Endothelial cell of umbilical vein (primary cell): Measurements from ENCODE around the gene CSMD2. TPM values are rescaled to one million over a fixed set of nuclear protein-coding genes. Genes with fewer than 3 reads are reported as not detected.

Experiments
- BruUV-seq: library from RNA; stranded (reverse); fragments of 400-500 nt; replicated peaks from 2 replicates; lab custom pipeline; 2021; lab: Mats Ljungman, UMichigan
- CTCF ChIA-PET: fragments of 300-600, 350-600 bp; sonication (Branson Sonifier 250); formaldehyde crosslinking; loops from one replicate; lab custom pipeline; 2021; ENCODE audit warnings: antibody characterized with exemption, inconsistent platforms; lab: Charles Lee
- POLR2A ChIA-PET: fragments of 300-600, 350-600 bp; sonication (Branson Sonifier 250); formaldehyde crosslinking; loops from one replicate; lab custom pipeline; 2021; ENCODE audit warnings: antibody characterized with exemption, inconsistent platforms; lab: Charles Lee
- DNase-seq: peaks from one replicate; pipeline ENCODE4 v3.0.0-alpha.2; 2011; ENCODE audit warnings: low read depth, low spot score
- FAIRE-seq: peaks from 2 replicates; lab custom pipeline; 2011; peaks lifted over from hg19 to GRCh38; lab: Jason Lieb, UNC
- H2AFZ ChIP-seq: 2 replicates; pipeline ENCODE4 v1.6.0; 2012; ENCODE audit warnings: low read depth, low read length, control low read depth, inconsistent platforms
- H3K27ac ChIP-seq: 2 replicates; pipeline ENCODE4 v1.5.1; 2011; ENCODE audit warnings: low read depth, mild to moderate bottlenecking, control low read depth, low read length, moderate library complexity; ENCODE audit not compliant: insufficient read depth
- H3K27me3 ChIP-seq, 2 experiments: 2 replicates each; pipeline versions ENCODE4 v1.6.0 to v1.6.1; 2011; ENCODE audit warnings: low read length in 2 of 2, mixed read lengths in 1 of 2; ENCODE audit not compliant: control insufficient read depth in 2 of 2, insufficient read depth in 2 of 2
- H3K36me3 ChIP-seq, 2 experiments: 2 replicates in 1 of 2; 3 replicates in 1 of 2; pipeline ENCODE4 v1.5.1; 2011; ENCODE audit warnings: low read length in 2 of 2, mild to moderate bottlenecking in 1 of 2, moderate library complexity in 1 of 2; ENCODE audit not compliant: control insufficient read depth in 2 of 2, insufficient read depth in 2 of 2; ENCODE audit errors: extremely low read depth in 1 of 2
- H3K4me1 ChIP-seq: 3 replicates; pipeline ENCODE4 v1.5.1; 2011; ENCODE audit warnings: mild to moderate bottlenecking, low read length; ENCODE audit not compliant: control insufficient read depth, insufficient read depth; ENCODE audit errors: extremely low read depth
- H3K4me2 ChIP-seq: 2 replicates; pipeline ENCODE4 v1.6.1; 2011; ENCODE audit warnings: low read length, control low read depth, mixed read lengths; ENCODE audit not compliant: insufficient read depth
- H3K4me3 ChIP-seq, 3 experiments: fragments of 200-600 bp in 1 of 3; sonication (generic), shearing (Covaris generic) in 1 of 3; replicated peaks in 1 of 3; 2 replicates each; pipeline ENCODE4 v1.5.1; 2011 to 2016; ENCODE audit warnings: control low read depth in 3 of 3, low read length in 3 of 3, mild to moderate bottlenecking in 2 of 3, inconsistent platforms in 1 of 3, low read depth in 1 of 3, moderate library complexity in 1 of 3; ENCODE audit not compliant: insufficient read depth in 1 of 3
- H3K79me2 ChIP-seq: 2 replicates; pipeline ENCODE4 v1.6.0; 2012; ENCODE audit warnings: low read length, inconsistent platforms; ENCODE audit not compliant: control insufficient read depth, insufficient read depth
- H3K9ac ChIP-seq: replicated peaks from 2 replicates; pipeline ENCODE3; 2011; ENCODE audit warnings: low read length, control low read depth; ENCODE audit not compliant: insufficient read depth; ENCODE audit errors: extremely low read depth
- H3K9me1 ChIP-seq: replicated peaks from 3 replicates; pipeline ENCODE4 v1.6.0; 2011; ENCODE audit warnings: mild to moderate bottlenecking, low read length; ENCODE audit not compliant: control insufficient read depth, insufficient read depth; ENCODE audit errors: extremely low read depth
- H3K9me3 ChIP-seq: replicated peaks from 2 replicates; pipeline ENCODE4 v1.5.1; 2012; ENCODE audit warnings: low read length, inconsistent platforms; ENCODE audit not compliant: control insufficient read depth, insufficient read depth
- H4K20me1 ChIP-seq: replicated peaks from 2 replicates; pipeline ENCODE3; 2011; ENCODE audit warnings: mild to moderate bottlenecking, low read length; ENCODE audit not compliant: control insufficient read depth, insufficient read depth; ENCODE audit errors: extremely low read depth
- CTCF ChIP-seq, 2 donors: IDR thresholded peaks; 1 replicate in 1 of 2; 2 replicates in 1 of 2; pipeline ENCODE4 v1.5.1; 2011; ENCODE audit warnings: low read length in 2 of 2, mild to moderate bottlenecking in 2 of 2, moderate library complexity in 2 of 2, control low read depth in 1 of 2, inconsistent platforms in 1 of 2, low read depth in 1 of 2; ENCODE audit not compliant: insufficient read depth in 1 of 2; ENCODE audit errors: extremely low read depth in 1 of 2
- EZH2 ChIP-seq: IDR thresholded peaks from 2 replicates; pipeline ENCODE4 v1.6.1; 2012; ENCODE audit warnings: borderline replicate concordance, low read depth, mild to moderate bottlenecking, moderate library complexity, low read length, inconsistent platforms; ENCODE audit not compliant: severe bottlenecking
- FOS ChIP-seq: IDR thresholded peaks from 2 replicates; pipeline ENCODE4 v1.6.1; 2011; ENCODE audit warnings: mild to moderate bottlenecking, low read length, moderate library complexity, borderline replicate concordance; ENCODE audit not compliant: insufficient read depth
- GATA2 ChIP-seq: IDR thresholded peaks from 2 replicates; pipeline ENCODE4 v1.7.0; 2011; ENCODE audit warnings: low read depth, mild to moderate bottlenecking, moderate library complexity, mixed read lengths, low read length; ENCODE audit not compliant: insufficient read length, insufficient read depth
- JUN ChIP-seq: IDR thresholded peaks from 2 replicates; pipeline ENCODE4 v1.6.1; 2011; ENCODE audit warnings: borderline replicate concordance, low read depth; ENCODE audit not compliant: insufficient read length, insufficient read depth
- MYC ChIP-seq: IDR thresholded peaks from one replicate; pipeline ENCODE4 v1.6.1; 2011; ENCODE audit warnings: mild to moderate bottlenecking, low read depth, low read length
- POLR2A ChIP-seq: IDR thresholded peaks from 2 replicates; pipeline ENCODE4 v1.6.1; 2012; ENCODE audit warnings: low read depth, mild to moderate bottlenecking, control low read depth, low read length
- POLR2AphosphoS5 ChIP-seq: IDR thresholded peaks from 2 replicates; pipeline ENCODE4 v1.6.1; 2012; ENCODE audit warnings: low read depth, mild to moderate bottlenecking, control low read depth, low read length, moderate library complexity; ENCODE audit not compliant: insufficient read depth
- dilution Hi-C: fragments of 300-500 bp; cut with MboI; formaldehyde crosslinking; loops from one replicate; pipeline ENCODE4 v1.15.0; 2019; ENCODE audit warnings: low sequenced_read_pairs; ENCODE audit not compliant: extremely low pct_ligation_motif_present
- intact Hi-C: fragments of 100-400 bp; cut with micrococcal nuclease; formaldehyde crosslinking; loops from one replicate; pipeline ENCODE4 v1.10.0; 2022
- polyA plus RNA-seq, 4 experiments: library from polyadenylated mRNA; depleted of rRNA in 3 of 4; stranded (reverse) in 3 of 4; unstranded in 1 of 4; fragments of >200 nt; gene quantifications; 2 replicates each; pipeline versions ENCODE4 v1.2.1 to v1.2.3, GENCODE V29; 2011 to 2012; ENCODE audit warnings: missing spikeins in 1 of 4
- total RNA-seq: library from RNA; stranded (reverse); gene quantifications from 2 replicates; pipeline ENCODE4 v1.2.3, GENCODE V29; 2021
- TF ChIP-seq, protein P1 (sequence below): IDR thresholded peaks from 2 replicates; pipeline ENCODE4 v1.6.1; 2011; ENCODE audit not compliant: insufficient read depth, insufficient read length

Gene CSMD2
- total and polyA plus RNA-seq, 2 donors (not counting 3 experiments of a cell fraction or from before 2014, with no cell fraction given): under 0.01 TPM; not detected in 1

GRCh38 chr1:33696962-33697361, 468.1 kb downstream of the CSMD2 start:
- ChIA-PET POLR2A (no interaction called here), CTCF (no interaction called here)
- H3K4me2 ChIP-seq: no peak overlapping the region
- DNase-seq (no peak), FAIRE-seq (no peak)
- no peak overlapping the region for H3K4me3 ChIP-seq
- no peaks in the 10 kb centered on the region for H3K36me3 ChIP-seq
- no peaks in the 10 kb centered on the region for H3K79me2 ChIP-seq
- TF ChIP-seq MYC (no peak), JUN (no peak)
- no peaks in the 10 kb centered on the region for H3K9me1 ChIP-seq
- no peaks in the 10 kb centered on the region for H3K9me3 ChIP-seq
- H3K4me1 ChIP-seq: no peaks in the 10 kb centered on the region
- no peak overlapping the region for H3K27ac ChIP-seq
- H4K20me1 ChIP-seq: no peaks in the 10 kb centered on the region
- H3K27me3 ChIP-seq: no peaks in the 10 kb centered on the region
- dilution Hi-C loops: no loop called here
- BruUV-seq: no TSS peak
- H2AFZ ChIP-seq: no peak overlapping the region
- H3K9ac ChIP-seq: no peak overlapping the region
- intact Hi-C loops: no loop called here

GRCh38 chr1:33696311-33696710, 468.7 kb downstream of the CSMD2 start:
- FAIRE-seq: no peak
- no peak overlapping the region for H3K27ac ChIP-seq
- intact Hi-C loops (no loop called here), dilution Hi-C loops (no loop called here)
- H3K27me3 ChIP-seq: no peaks in the 10 kb centered on the region
- H4K20me1 ChIP-seq: no peaks in the 10 kb centered on the region
- H3K4me2 ChIP-seq: no peak overlapping the region
- H3K4me1 ChIP-seq: no peaks in the 10 kb centered on the region
- CTCF ChIA-PET: no interaction called here
- no peak overlapping the region for H3K4me3 ChIP-seq
- H3K9me1 ChIP-seq: no peaks in the 10 kb centered on the region
- no peak for TF ChIP-seq POLR2A
- no peak for TF ChIP-seq MYC
- TF ChIP-seq POLR2AphosphoS5: no peak
- TF ChIP-seq, protein P1, sequence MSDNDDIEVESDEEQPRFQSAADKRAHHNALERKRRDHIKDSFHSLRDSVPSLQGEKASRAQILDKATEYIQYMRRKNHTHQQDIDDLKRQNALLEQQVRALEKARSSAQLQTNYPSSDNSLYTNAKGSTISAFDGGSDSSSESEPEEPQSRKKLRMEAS: no peak
- TF ChIP-seq CTCF (IDR thresholded peaks at IDR 0.05; ENCODE audit: extremely low read depth in 1 of 2, insufficient read depth in 1 of 2, low read depth in 1 of 2, low read length in 2 of 2): no peak
- no peak for TF ChIP-seq FOS
- TF ChIP-seq JUN: no peak
- no peak for TF ChIP-seq GATA2
- no peak for TF ChIP-seq EZH2
- no peak overlapping the region for H2AFZ ChIP-seq
- POLR2A ChIA-PET: no interaction called here
- BruUV-seq: no TSS peak
- no peak for DNase-seq
- no peak overlapping the region for H3K9ac ChIP-seq
- no peaks in the 10 kb centered on the region for H3K9me3 ChIP-seq
- no peaks in the 10 kb centered on the region for H3K36me3 ChIP-seq
- no peaks in the 10 kb centered on the region for H3K79me2 ChIP-seq
